HepG2 (cell line): ENCODE data around the gene ABCB9. TPM values are rescaled to one million over a fixed set of nuclear protein-coding genes. Genes with fewer than 3 reads are reported as not detected.

Experiments used
- ATAC-seq: fragments of 200-7000 bp; cut with Tn5 transposase; 3 replicates; pipeline ENCODE4 v1.9.1; 2020; ENCODE audit warnings: mild to moderate bottlenecking, moderate library complexity
- BruUV-seq: library from RNA; stranded (reverse); fragments of 400-500 nt; replicated peaks from 2 replicates; lab custom pipeline; 2021; lab: Mats Ljungman, UMichigan
- CTCF ChIA-PET: fragments of 300-600 bp; formaldehyde crosslinking; extraction: SDS; loops from one replicate; lab custom pipeline; 2021; ENCODE audit warnings: low total read pairs, inconsistent platforms, low intra/inter-chr PET ratio; lab: Yijun Ruan, JAX
- POLR2A ChIA-PET: fragments of 350-600 bp; sonication (Branson Sonifier 250); formaldehyde crosslinking; loops from one replicate; lab custom pipeline; 2020; ENCODE audit warnings: antibody characterized with exemption, inconsistent platforms; lab: Yijun Ruan, JAX
- DNase-seq: peaks from one replicate; pipeline ENCODE4 v3.0.0-alpha.2; 2015; ENCODE audit warnings: low spot score
- FAIRE-seq: peaks from 3 replicates; lab custom pipeline; 2011; peaks lifted over from hg19 to GRCh38; lab: Jason Lieb, UNC
- H2AFZ ChIP-seq: one replicate; pipeline ENCODE4 v1.6.1; 2011; ENCODE audit warnings: low read length, inconsistent platforms
- H3K27ac ChIP-seq: fragments of 300-600 bp; 3 replicates; pipeline ENCODE4 v1.8.0; 2011; ENCODE audit warnings: mixed run types, mild to moderate bottlenecking, mixed read lengths, low read length, inconsistent platforms; ENCODE audit not compliant: insufficient read depth; ENCODE audit errors: extremely low read length
- H3K27me3 ChIP-seq, 2 experiments: fragments of 200-600 bp in 1 of 2; 2 replicates in 1 of 2; 3 replicates in 1 of 2; pipeline versions ENCODE4 v1.6.0 to v1.8.0; 2011; ENCODE audit warnings: low read length in 2 of 2, mild to moderate bottlenecking in 2 of 2, moderate library complexity in 2 of 2, inconsistent platforms in 1 of 2; ENCODE audit not compliant: insufficient read depth in 2 of 2, control insufficient read depth in 1 of 2
- H3K36me3 ChIP-seq, 2 experiments: fragments of 200-600 bp in 1 of 2; replicated peaks in 1 of 2; 2 replicates in 1 of 2; 3 replicates in 1 of 2; pipeline versions ENCODE4 v1.5.1 to v1.8.0; 2011; ENCODE audit warnings: low read length in 2 of 2, inconsistent platforms in 1 of 2; ENCODE audit not compliant: insufficient read depth in 2 of 2, control insufficient read depth in 1 of 2
- H3K4me1 ChIP-seq: 2 replicates; pipeline ENCODE4 v1.5.1; 2012; ENCODE audit warnings: low read length, inconsistent platforms; ENCODE audit not compliant: insufficient read depth
- H3K4me2 ChIP-seq: 2 replicates; pipeline ENCODE4 v1.6.0; 2011; ENCODE audit warnings: low read depth, low read length, inconsistent platforms
- H3K4me3 ChIP-seq, 3 experiments: fragments of 200-600 bp in 1 of 3; sonication (generic), shearing (Covaris generic) in 1 of 3; replicated peaks in 1 of 3; 2 replicates each; pipeline ENCODE4 v1.5.1; 2011 to 2016; ENCODE audit warnings: low read length in 3 of 3, inconsistent platforms in 2 of 3, low read depth in 2 of 3, mild to moderate bottlenecking in 2 of 3, control low read depth in 1 of 3, mixed read lengths in 1 of 3; ENCODE audit not compliant: insufficient read depth in 1 of 3
- H3K79me2 ChIP-seq: one replicate; pipeline ENCODE4 v1.6.1; 2011; ENCODE audit warnings: low read length, inconsistent platforms; ENCODE audit not compliant: insufficient read depth
- H3K9ac ChIP-seq: 2 replicates; pipeline ENCODE4 v1.6.0; 2011; ENCODE audit warnings: mild to moderate bottlenecking, low read depth, low read length, inconsistent platforms; ENCODE audit not compliant: insufficient read depth
- H3K9me3 ChIP-seq: 2 replicates; pipeline ENCODE4 v1.5.1; 2012; ENCODE audit warnings: mild to moderate bottlenecking, low read length
- H4K20me1 ChIP-seq: 2 replicates; pipeline ENCODE4 v1.6.0; 2011; ENCODE audit warnings: inconsistent platforms, mild to moderate bottlenecking, low read length, moderate library complexity; ENCODE audit not compliant: insufficient read depth
- BRD4 ChIP-seq: sonication (generic); formaldehyde crosslinking; IDR thresholded peaks from 2 replicates; pipeline ENCODE4 v1.4.0; 2020; ENCODE audit warnings: missing genetic modification reagents
- GABPA ChIP-seq, 2 experiments: IDR thresholded peaks; 2 replicates each; pipeline ENCODE4 v1.6.1; 2011 to 2016; ENCODE audit warnings: low read depth in 2 of 2, low read length in 1 of 2, missing biosample characterization in 1 of 2, missing genetic modification characterization in 1 of 2
- HES4 ChIP-seq: sonication (generic); formaldehyde crosslinking; IDR thresholded peaks from 2 replicates; pipeline ENCODE4 v1.9.0; 2021; ENCODE audit warnings: mild to moderate bottlenecking, missing genetic modification reagents, borderline replicate concordance
- ISL2 ChIP-seq: sonication (generic); formaldehyde crosslinking; IDR thresholded peaks from 2 replicates; pipeline ENCODE4 v1.5.0; 2020; ENCODE audit warnings: missing genetic modification reagents
- ISX ChIP-seq: sonication (generic); formaldehyde crosslinking; conservative IDR thresholded peaks from 2 replicates; pipeline ENCODE4 v1.5.0; 2020; ENCODE audit warnings: missing genetic modification reagents
- KAT7 ChIP-seq: IDR thresholded peaks from 2 replicates; pipeline ENCODE4 v1.6.1; 2018; ENCODE audit warnings: borderline replicate concordance, missing compliant biosample characterization
- MTF2 ChIP-seq: sonication (generic); formaldehyde crosslinking; IDR thresholded peaks from 2 replicates; pipeline ENCODE4 v1.5.0; 2020; ENCODE audit warnings: missing genetic modification reagents, borderline replicate concordance
- NR2F2 ChIP-seq: IDR thresholded peaks from 2 replicates; pipeline ENCODE4 v1.6.1; 2012; ENCODE audit warnings: low read depth, inconsistent platforms, borderline replicate concordance
- SMYD3 ChIP-seq: sonication (generic); formaldehyde crosslinking; IDR thresholded peaks from 2 replicates; pipeline ENCODE4 v1.8.1; 2023; ENCODE audit warnings: mild to moderate bottlenecking, missing genetic modification reagents
- ZKSCAN8 ChIP-seq: IDR thresholded peaks from 2 replicates; pipeline ENCODE4 v1.6.1; 2016; ENCODE audit warnings: borderline replicate concordance, missing genetic modification reagents, missing compliant biosample characterization
- ZNF34 ChIP-seq: sonication (generic); formaldehyde crosslinking; IDR thresholded peaks from 2 replicates; pipeline ENCODE4 v1.4.0; 2020; ENCODE audit warnings: mild to moderate bottlenecking, missing genetic modification reagents, borderline replicate concordance
- ZNF670 ChIP-seq: sonication (generic); formaldehyde crosslinking; IDR thresholded peaks from 2 replicates; pipeline ENCODE4 v1.8.0; 2022; ENCODE audit warnings: mild to moderate bottlenecking, missing genetic modification reagents, borderline replicate concordance
- ZNF773 ChIP-seq: sonication (generic); formaldehyde crosslinking; IDR thresholded peaks from 2 replicates; pipeline ENCODE4 v1.4.0; 2020; ENCODE audit warnings: missing genetic modification reagents, borderline replicate concordance
- WGBS: methylation state at CpG from one replicate; pipeline ENCODE4 v1.1.6; 2017; ENCODE audit warnings: low lambda C conversion rate; 5-methylcytosine and 5-hydroxymethylcytosine counted together
- in situ Hi-C: cut with HindIII; loops from 2 replicates; pipeline ENCODE4 v1.10.0; 2017; ENCODE audit warnings: low pct_unique_long_range_greater_than_20kb; ENCODE audit not compliant: extremely low pct_ligation_motif_present
- intact Hi-C: fragments of 100-400 bp; cut with micrococcal nuclease; formaldehyde crosslinking; loops from one replicate; pipeline ENCODE4 v1.10.0; 2022; ENCODE audit not compliant: unreplicated experiment
- polyA plus RNA-seq, 8 experiments: library from polyadenylated mRNA; depleted of rRNA in 3 of 8; stranded (reverse) in 7 of 8; unstranded in 1 of 8; fragments of >200 nt; fragmentation: Illumina TruSeq in 4 of 8; extraction: Trizol in 4 of 8; gene quantifications; 2 replicates each; pipeline versions ENCODE4 v1.2.1 to v1.2.3, GENCODE V29; 2011 to 2016; ENCODE audit warnings: low read depth in 4 of 8, missing spikeins in 1 of 8, mixed read lengths in 1 of 8; ENCODE audit not compliant: insufficient read depth in 1 of 8
- total RNA-seq, 5 experiments: library from RNA; depleted of rRNA; stranded (reverse); fragments of >200 nt; fragmentation: Illumina TruSeq; extraction: Trizol; gene quantifications; 2 replicates each; pipeline ENCODE4 v1.2.3, GENCODE V29; 2016; ENCODE audit warnings: low read depth in 1 of 5
- TF ChIP-seq, protein P1 (sequence below): sonication (generic); formaldehyde crosslinking; conservative IDR thresholded peaks from 2 replicates; pipeline ENCODE4 v1.4.0; 2020; ENCODE audit warnings: mild to moderate bottlenecking, missing genetic modification reagents, moderate library complexity
- TF ChIP-seq, protein P2 (sequence below): sonication (generic); formaldehyde crosslinking; IDR thresholded peaks from 2 replicates; pipeline ENCODE4 v1.5.0; 2020; ENCODE audit warnings: missing genetic modification reagents

The ABCB9 gene
- total and polyA plus RNA-seq, 2 of the 13 experiments (the other 11 are each of a cell fraction or from before 2014, with no cell fraction given): 5.1 to 6.0 TPM

DNA sequence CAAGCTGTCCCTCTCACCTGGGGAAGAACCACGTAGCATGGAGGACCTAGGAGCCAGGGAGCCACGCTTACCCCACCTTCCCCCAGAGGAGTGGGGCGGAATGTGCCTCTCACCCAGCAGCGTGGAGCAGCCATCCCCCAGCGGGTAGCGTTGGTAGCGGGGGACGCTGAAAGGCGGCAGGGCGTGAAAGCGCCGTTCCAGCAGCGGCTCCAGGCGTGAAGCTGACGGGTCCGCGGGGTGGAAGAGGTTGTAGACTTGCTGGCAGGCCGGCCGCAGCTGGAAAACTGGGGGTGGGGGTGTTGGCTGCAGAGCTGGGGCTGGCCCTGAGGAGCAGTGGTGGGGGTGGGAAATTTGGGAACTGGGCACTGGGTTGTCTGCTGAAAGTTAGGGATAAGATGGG lies 26.1 kb upstream of the ABCB9 start:
- ChIA-PET CTCF (no interaction called here), POLR2A (no interaction called here)
- Histone ChIP-seq H2AFZ (no peak overlapping the region), H3K4me2 (no peak overlapping the region), H3K4me3 (no peak overlapping the region), H3K27ac (no peak overlapping the region), H3K9me3 (no peaks in the 10 kb centered on the region), H3K36me3 (peaks cover 4% of the 10 kb centered on the region in 2 experiments; a peak in 2 of 5 replicates), H3K4me1 (peaks cover 12% of the 10 kb centered on the region), H4K20me1 (no peaks in the 10 kb centered on the region), H3K79me2 (no peaks in the 10 kb centered on the region), H3K9ac (no peak overlapping the region), H3K27me3 (no peaks in the 10 kb centered on the region)
- BruUV-seq: no TSS peak
- in situ Hi-C loops: no loop called here
- TF ChIP-seq ZNF670 (CRISPR knock-in tag): no peak
- TF ChIP-seq, protein P1, sequence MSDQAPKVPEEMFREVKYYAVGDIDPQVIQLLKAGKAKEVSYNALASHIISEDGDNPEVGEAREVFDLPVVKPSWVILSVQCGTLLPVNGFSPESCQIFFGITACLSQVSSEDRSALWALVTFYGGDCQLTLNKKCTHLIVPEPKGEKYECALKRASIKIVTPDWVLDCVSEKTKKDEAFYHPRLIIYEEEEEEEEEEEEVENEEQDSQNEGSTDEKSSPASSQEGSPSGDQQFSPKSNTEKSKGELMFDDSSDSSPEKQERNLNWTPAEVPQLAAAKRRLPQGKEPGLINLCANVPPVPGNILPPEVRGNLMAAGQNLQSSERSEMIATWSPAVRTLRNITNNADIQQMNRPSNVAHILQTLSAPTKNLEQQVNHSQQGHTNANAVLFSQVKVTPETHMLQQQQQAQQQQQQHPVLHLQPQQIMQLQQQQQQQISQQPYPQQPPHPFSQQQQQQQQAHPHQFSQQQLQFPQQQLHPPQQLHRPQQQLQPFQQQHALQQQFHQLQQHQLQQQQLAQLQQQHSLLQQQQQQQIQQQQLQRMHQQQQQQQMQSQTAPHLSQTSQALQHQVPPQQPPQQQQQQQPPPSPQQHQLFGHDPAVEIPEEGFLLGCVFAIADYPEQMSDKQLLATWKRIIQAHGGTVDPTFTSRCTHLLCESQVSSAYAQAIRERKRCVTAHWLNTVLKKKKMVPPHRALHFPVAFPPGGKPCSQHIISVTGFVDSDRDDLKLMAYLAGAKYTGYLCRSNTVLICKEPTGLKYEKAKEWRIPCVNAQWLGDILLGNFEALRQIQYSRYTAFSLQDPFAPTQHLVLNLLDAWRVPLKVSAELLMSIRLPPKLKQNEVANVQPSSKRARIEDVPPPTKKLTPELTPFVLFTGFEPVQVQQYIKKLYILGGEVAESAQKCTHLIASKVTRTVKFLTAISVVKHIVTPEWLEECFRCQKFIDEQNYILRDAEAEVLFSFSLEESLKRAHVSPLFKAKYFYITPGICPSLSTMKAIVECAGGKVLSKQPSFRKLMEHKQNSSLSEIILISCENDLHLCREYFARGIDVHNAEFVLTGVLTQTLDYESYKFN (CRISPR knock-in tag): no peak
- TF ChIP-seq MTF2 (CRISPR knock-in tag): no peak
- TF ChIP-seq ZKSCAN8 (CRISPR knock-in tag): no peak
- no peak for TF ChIP-seq ZNF34 (CRISPR knock-in tag)
- no peak for TF ChIP-seq BRD4 (CRISPR knock-in tag)
- TF ChIP-seq GABPA (IDR thresholded peaks at IDR 0.05; ENCODE audit: low read depth, low read length): no peak
- no peak for TF ChIP-seq GABPA (CRISPR knock-in tag; IDR thresholded peaks at IDR 0.05; ENCODE audit: low read depth)
- TF ChIP-seq ISL2: no peak
- TF ChIP-seq, protein P2, sequence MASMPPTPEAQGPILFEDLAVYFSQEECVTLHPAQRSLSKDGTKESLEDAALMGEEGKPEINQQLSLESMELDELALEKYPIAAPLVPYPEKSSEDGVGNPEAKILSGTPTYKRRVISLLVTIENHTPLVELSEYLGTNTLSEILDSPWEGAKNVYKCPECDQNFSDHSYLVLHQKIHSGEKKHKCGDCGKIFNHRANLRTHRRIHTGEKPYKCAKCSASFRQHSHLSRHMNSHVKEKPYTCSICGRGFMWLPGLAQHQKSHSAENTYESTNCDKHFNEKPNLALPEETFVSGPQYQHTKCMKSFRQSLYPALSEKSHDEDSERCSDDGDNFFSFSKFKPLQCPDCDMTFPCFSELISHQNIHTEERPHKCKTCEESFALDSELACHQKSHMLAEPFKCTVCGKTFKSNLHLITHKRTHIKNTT (CRISPR knock-in tag): no peak
- TF ChIP-seq SMYD3 (CRISPR knock-in tag): no peak
- TF ChIP-seq HES4 (CRISPR knock-in tag): no peak
- TF ChIP-seq ISX (CRISPR knock-in tag): no peak
- TF ChIP-seq ZNF773 (CRISPR knock-in tag): no peak
- no peak for TF ChIP-seq KAT7 (CRISPR knock-in tag)
- no peak for TF ChIP-seq NR2F2
- WGBS: 97% methylated on average over 18 of the region's 19 CpGs
- ATAC-seq (no peak), DNase-seq (no peak), FAIRE-seq (no peak)
- intact Hi-C loops: no loop called here
